IPS DF 4.7 (cell line): ENCODE results near the gene APBB1IP.
"Not testable (repeated sequence)": the region's sequence is repeated elsewhere in the genome, so short reads cannot be mapped to it uniquely, and the experiment has no call there.

ENCODE experiments used
- DNase-seq: peaks from one replicate; pipeline ENCODE4 v3.0.0-alpha.2; 2013; ENCODE audit warnings: low spot score; ENCODE audit errors: extremely low read depth

Gene APBB1IP

DNA sequence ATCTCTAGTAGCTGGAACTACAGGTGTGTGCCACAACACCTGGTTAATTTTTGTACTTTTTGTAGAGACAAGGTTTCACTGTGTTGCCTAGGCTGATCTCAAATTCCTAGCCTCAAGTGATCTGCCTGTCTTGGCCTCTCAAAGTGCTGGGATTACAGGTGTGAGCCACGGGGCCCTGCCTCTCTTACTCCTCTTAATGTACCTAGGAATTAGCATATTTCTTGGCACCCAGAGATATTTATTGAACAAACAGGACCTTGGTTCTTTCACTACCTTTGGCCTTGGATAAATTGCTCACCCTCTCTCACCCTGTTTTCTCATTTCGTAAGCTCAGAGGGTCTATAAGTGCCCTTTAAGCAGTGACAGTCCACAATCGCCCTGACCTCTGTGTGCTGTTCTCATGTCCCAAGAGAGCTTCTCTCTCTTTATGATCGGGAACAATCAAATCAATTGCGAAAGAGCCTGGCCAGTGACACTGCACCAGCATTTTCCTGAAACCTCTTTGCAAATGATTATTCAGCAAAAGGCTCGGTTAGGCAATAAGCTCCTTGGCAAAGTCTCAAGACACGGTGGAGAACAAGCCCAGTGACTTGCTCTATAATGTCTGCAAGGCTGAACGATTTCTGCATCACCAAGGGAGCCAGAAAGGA lies 117.7 kb downstream of the APBB1IP start:
- no peak for DNase-seq

DNA sequence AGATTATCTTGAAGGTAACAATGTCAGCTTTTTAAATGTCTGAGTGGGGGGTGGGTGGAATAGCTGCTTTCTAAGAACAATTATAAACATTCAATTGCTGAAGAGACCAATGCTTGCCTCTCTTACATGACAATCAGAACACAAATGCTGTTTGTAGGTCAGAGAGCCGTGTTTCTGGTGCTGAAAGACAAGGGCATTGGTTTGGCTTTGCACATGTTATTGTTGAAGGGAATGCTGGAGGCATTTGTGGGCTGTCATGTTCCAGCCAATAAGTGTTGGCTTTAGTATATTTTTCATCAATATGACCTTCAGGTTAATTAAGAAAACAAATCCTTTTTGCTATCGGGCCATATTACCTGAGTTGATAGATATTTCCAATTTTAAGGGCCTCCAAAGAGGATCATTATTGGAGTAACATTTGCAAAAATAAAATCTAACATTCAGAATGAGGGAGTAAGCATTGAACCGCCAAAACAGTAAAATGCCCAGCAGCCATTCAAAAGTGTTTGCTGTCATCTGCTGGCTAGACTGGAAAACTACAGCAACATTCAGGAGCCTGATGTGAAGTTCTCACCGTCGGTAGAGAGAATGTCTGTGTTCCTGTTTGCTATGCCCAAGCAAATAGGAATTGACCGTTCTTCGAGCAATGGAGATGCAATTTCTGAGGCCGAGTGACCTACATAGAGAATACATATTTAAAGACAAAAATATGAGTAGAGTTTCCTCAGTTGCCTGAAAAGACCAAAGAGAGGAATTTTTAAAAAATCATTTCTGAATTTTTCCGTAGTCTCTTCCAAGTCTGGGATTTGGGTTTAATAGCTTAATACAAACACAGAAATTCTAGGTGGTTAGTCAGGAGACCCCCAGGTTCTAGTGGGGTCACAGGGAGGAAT lies 118.9 kb downstream of the APBB1IP start:
- no peak for DNase-seq

DNA sequence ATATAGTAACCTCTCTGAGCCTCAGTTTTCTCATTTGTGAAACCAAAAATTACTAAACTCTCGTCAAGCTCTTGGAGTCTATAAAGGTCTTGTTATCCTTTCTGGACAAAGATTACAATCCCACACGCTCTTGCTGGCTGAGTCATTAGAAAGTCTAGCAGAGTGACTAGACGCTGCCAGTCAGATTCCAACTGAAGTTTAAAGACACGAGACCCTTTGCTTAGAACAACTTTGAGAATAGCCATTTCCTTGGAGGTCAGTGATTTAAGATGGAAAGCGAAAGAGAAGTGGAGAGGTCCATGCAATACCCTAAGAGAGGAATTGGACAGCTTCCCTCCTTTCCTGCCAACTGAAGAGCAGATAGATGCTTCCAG lies 119.5 kb downstream of the APBB1IP start:
- DNase-seq = no peak

DNA sequence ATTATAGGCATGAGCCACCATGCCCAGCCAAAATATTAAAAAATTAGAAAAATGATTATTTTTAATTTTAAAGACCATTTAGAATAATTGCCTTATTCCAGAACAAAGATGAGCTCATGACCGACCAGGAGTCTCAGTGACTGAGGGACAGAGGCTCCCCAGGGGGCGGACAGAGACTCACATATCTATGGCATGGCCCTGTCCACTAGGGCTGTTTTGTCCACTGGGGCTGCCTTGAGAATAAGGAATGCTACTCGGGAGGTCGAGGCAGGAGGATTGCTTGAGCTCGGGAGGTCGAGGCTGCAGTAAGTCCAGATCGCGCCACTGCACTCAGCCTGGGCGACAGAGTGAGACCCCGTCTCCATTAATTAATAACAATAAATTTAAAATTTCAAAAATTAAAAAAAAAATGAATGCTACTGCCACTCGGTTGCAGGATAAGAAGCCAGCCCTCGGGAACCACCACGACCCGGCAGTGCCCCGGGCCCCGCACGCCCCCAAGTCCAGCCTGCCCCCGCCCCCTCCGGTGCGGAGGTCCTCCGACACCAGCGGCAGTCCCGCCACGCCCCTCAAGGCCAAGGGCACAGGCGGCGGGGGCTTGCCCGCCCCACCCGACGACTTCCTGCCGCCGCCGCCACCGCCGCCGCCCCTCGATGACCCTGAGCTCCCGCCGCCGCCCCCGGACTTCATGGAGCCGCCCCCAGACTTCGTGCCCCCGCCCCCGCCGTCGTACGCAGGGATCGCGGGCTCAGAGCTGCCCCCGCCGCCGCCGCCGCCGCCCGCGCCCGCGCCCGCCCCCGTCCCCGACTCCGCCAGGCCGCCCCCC lies 128.6 kb downstream of the APBB1IP start:
- DNase-seq = no peak

DNA sequence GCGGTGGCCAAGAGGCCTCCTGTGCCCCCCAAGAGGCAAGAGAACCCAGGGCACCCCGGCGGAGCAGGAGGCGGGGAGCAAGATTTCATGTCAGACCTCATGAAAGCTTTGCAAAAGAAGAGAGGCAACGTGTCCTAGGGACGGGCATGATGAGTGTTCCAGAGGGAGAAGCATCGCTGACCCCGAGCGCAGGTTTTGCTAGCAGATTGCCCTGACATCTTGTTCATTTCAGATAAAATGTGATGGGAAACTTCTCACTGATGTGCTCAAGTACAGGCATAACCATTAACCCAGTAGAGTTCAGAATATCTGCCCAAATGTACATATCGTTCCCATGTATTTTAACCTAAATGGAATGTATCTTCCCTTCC lies 129.2 kb downstream of the APBB1IP start:
- DNase-seq = no peak

DNA sequence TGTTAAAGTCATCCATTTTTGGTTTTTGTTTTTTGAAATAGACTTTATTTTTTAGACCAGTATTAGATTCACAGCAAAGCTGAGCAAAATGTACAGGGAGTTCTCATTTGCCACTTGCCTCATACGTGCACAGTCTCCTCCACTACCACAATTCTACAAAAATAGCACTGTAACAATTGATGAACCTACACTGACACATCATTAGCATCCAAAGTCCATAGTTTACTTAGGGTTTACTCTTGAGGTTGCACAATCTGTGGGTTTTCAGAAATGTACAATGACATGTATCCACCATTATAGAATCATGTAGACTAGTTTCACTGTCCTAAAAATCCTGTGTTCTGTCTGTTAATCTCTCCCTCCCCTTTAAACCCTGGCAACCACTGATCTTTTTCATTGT lies 133.5 kb downstream of the APBB1IP start:
- no peak for DNase-seq

DNA sequence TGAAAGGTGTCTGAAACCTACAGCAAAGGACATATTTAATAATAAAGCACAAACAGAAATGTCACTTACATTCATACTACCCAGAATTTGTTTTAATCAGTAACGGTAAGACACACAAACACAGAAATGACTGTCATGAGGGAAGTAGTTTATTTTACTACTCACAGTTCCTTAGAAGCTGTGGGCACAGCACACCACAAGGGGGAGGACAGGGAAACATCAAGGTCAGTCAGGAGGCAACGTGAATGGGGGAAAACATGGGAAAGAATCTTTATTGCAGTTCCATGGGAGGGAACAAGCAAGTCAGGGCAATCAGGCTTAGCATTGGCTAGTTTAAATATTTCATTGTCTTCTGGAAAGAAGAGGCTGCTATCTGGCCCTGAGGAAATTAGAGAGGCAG lies 135.5 kb downstream of the APBB1IP start:
- no peak for DNase-seq

DNA sequence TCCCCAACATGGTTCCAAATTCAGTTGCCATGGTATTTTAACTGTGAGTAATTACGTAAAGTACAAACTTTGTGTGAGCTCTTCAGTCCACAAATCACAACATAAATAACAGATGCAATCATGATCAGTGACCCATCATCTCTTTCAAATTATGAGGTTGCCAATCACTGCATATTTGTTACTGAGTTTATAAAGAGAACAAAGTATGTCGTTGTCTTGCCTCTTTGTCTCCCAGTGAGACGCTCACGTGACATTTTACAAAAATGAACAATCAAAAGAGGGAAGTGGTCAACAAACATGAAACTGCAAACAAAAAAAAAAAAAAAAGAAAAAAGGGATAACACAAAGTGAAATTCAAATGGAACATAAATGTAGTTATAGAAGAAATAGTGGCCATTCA lies 136.6 kb downstream of the APBB1IP start:
- DNase-seq = no peak

DNA sequence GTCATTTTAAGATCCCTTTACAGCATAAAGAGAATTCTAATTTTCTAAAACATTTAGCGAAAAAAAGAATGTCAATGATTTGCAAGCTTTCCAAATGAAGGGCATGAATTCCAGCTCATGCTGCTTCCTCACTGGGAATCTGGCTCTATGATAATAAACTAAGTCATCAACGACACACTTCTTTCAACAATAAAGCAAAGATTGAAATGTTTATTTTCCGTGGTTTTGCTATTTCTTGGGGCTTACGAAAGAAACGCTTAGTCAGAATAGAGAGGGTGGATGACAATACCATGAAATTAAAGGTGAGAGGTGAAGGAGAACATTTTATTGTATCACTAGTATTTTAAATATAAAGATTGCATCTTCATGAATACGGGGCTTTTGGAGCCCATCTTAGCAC lies 140.2 kb downstream of the APBB1IP start:
- DNase-seq = not testable (repeated sequence)

DNA sequence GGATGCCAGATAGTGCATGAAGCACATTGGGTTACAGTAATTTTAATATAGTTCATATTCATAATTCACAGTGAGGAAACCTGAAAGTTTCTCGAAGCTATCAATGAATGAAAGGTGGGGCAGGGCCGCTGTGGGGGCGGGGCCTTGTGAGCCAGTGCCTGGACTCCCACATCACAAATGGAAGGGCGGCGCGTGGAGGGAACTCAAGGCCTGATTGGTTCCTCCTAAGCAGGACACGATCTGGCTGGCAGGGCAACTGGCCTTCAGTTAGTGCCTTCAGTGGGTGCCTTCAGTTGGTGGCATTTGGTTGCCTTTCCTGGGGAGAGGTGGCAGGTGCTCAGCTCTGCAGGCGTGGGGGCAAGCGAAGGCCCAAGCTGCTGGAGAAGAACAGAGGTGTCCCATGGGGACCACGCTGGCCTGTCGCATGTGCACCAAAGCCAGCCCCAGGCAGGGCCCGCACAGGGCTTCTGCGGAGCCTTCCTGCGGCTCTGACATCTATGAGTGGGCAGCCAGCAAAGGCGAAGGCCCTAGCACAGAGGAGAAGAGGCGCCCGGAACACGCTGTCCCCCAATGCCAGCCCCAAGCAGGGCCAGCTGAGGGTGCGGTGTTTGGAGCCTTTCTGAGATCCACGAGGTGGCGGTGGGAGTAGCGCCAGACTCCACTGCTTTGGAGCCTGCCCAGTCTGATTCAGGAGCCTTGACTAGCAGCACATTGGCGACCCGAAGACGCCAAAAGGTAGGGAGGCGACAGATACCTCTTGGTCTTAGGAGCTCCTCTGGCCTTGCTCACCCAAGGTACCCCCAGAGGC lies 141.3 kb downstream of the APBB1IP start:
- DNase-seq = no peak

DNA sequence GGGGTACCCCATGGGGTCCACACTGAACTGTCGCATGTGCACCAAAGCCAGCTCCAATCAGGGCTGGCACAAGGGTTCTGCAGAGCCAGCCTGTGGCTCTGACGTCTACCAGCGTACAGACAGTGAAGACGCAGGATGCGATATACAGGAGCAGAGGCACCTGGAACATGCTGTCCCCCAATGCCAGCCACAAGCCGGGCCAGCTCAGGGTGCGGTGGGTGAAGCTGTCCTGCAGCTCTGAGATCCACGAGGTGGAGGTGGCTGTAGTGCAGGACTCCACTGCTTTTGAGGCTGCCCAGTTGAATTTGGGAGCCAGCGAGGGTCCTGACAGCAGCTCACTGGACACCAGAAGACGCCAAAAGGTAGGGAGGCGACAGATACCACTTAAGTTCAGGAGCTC lies 148.1 kb downstream of the APBB1IP start:
- DNase-seq = no peak

DNA sequence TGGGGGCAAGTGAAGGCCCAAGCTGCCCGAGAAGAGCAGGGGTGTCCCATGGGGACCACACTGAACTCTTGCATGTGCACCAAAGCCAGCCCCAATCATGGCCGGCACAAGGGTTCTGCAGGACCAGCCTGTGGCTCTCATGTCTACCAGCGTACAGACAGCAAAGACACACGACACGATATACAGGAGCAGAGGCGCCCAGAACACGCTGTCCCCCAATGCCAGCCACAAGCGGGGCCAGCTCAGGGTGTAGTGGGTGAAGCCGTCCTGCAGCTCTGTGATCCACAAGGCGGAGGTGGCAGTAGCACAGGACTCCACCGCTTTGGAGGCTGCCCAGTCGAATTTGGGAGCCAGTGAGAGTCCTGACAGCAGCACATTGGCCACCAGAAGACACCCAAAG lies 150.5 kb downstream of the APBB1IP start:
- DNase-seq = no peak

DNA sequence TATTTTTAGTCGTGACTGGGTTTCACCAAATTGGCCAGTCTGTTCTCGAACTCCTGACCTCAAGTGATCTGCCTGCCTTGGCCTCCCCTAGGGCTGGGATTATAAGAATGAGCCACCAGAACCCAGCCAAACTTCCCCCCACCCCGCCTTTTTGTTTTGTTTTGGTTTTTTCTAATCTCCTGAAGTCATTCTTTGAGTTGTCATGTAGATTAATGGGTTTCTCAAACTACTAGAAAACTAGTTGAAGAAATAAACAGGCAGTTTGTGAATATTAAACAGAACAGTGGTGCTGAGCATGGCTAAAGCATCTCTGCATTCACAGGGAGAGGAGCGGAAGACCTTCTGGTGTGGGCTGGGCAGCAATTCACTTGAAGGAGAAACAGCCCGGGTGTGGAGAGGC lies 151.7 kb downstream of the APBB1IP start:
- DNase-seq = not testable (repeated sequence)

DNA sequence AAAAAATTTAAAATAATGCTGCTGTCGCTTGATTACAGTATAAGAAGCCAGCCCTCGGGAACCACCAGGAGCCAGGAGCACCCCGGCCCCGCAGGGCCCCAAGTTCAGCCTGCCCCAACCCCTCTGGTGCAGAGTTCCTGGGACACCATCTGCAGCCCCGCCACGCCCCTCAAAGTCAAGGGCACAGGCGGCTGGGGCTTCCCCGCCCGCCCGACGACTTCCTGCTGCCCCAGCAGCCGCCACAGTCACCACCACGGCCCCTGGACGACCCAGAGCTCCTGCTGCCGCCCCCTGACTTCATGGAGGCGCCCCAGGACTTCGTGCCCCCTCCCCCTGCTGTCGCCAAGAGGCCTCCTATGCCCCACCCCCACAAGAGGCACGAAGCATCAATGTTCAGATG lies 155.8 kb downstream of the APBB1IP start:
- no peak for DNase-seq

DNA sequence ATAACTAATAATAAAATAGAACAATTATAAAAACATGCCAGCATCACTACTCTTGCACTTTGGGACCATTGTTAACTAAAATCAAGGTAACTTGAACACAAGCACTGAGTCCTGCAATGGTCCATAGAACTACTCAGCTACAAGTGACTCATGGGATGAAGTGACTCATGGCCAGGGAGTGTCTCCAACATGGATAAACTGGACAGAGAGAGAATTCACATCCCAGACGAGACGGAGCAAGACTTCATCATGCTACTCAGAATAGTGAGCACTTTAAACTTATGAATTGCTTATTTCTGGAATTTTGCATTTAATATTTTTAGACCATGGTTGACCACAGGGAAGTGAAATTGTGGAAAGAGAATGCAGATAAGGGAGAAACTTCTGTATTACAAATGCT lies 165.1 kb downstream of the APBB1IP start:
- DNase-seq = not testable (repeated sequence)

DNA sequence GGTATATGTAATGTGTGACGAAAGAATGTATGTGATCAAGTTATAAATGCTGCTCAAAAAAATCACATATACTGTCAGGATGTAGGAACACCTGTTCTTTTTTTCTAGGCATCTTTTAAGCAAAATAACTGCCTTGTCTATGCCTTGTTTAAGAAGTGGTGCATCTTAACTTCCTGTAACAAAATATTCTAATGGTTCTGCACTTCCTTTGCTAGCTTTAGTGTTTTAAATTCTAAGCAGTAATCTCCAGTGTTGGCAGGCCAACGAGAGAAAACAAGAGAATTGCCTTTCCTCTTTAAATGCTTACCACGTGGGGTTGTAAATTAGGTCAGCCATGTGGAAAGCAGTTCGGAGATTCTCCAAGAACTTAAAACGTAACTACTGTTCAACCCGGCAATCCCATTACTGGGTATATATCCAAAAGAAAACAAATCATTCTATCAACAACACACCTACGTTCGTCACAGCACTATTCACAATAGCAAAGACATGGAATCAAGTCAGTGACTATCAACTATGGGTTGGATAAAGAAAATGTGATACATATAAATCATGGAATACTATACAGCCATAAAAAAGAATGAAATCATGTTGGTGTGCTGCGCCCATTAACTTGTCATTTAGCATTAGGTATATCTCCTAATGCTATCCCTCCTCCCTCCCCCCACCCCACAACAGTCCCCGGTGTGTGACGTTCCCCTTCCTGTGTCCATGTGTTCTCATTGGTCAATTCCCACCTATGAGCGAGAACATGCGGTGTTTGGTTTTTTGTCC lies 166.4 kb downstream of the APBB1IP start:
- DNase-seq = not testable (repeated sequence)

DNA sequence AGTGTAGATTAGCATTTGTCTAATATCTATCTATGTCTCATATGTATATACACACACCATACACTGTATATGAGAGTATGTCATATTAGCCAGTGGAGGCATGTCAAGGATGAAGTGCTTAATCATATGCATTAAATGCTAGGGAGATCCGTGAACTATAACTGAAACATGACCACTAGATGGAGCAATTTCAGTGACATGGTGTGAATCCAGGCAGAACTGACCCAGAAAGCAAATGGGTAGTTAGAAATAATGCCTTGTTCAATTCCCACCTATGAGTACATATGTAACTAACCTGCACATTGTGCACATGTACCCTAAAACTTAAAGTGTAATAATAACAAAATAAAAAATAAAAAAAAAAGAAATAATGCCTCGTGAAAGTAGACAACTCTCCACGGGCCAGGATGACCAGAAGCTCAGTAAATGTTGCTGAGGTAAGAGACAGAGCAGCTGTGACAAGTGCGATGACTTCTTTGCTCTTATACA lies 168.3 kb downstream of the APBB1IP start:
- DNase-seq = not testable (repeated sequence)

DNA sequence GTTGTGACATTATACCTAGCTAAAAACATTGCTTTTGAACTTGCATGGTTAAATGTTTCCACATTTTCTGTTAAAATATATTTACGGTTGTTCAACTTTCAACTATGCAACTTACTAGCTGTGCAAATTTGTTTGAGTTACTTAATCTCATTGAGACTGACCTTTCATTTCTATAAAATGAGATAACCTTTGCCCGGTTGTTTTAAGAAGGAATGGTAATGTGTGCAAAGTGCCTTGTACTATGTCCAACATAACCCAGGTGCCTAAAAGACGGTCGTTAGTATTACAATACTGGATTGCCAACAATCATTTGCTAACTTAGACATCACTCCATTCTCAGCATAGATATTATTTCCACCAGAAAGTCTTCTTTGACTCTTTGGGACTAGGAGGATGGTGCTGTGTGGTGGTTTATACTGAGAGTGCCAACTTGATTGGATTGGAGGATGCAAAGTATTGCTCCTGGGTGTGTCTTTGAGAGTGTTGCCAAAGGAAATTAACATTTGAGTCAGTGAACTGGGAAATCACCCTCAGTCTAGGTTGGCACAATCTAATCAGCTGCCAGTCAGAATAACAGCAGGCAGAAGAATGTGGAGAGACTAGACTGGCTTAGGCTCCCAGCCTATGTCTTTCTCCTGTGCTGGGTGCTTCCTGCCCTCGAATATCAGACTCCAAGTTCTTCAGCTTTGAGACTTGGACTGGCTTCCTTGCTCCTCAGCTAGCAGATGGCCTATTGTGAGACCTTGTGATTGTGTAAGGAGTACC lies 174.2 kb downstream of the APBB1IP start:
- DNase-seq = no peak
